Uterus (tissue), 4 donors: ENCODE data around the gene GNG8. TPM values are rescaled to one million over a fixed set of nuclear protein-coding genes. Genes with fewer than 3 reads are reported as not detected.

Experiments
- DNase-seq, 2 donors: peaks; one replicate each; pipeline ENCODE4 v3.0.0-alpha.2; 2019 to 2020
- H3K27ac ChIP-seq, 2 donors: fragments of 200-600 bp; sonication (generic); 1 replicate in 1 of 2; 2 replicates in 1 of 2; pipeline ENCODE4 v1.5.1; 2016 to 2018
- H3K27me3 ChIP-seq, 2 donors: fragments of 200-600 bp; sonication (generic); one replicate each; pipeline ENCODE4 v1.5.1; 2018 to 2019; ENCODE audit warnings: control low read depth in 1 of 2
- H3K36me3 ChIP-seq, 2 donors: fragments of 200-600 bp; sonication (generic); one replicate each; pipeline ENCODE4 v1.5.1; 2019; ENCODE audit warnings: control low read depth in 1 of 2
- H3K4me1 ChIP-seq, 2 donors: fragments of 200-600 bp; sonication (generic); one replicate each; pipeline ENCODE4 v1.5.1; 2018 to 2019; ENCODE audit warnings: control low read depth in 1 of 2
- H3K4me3 ChIP-seq, 2 donors: fragments of 200-600 bp; sonication (generic); 1 replicate in 1 of 2; 2 replicates in 1 of 2; pipeline ENCODE4 v1.5.1; 2018 to 2019; ENCODE audit warnings: mild to moderate bottlenecking in 1 of 2
- H3K9me3 ChIP-seq, 2 donors: fragments of 200-600 bp; sonication (generic); one replicate each; pipeline ENCODE4 v1.5.1; 2019; ENCODE audit warnings: control low read depth in 1 of 2
- CTCF ChIP-seq, 4 experiments: fragments of 200-600 bp in 2 of 4; fragments of 450-650 bp in 2 of 4; sonication (generic) in 2 of 4; IDR thresholded peaks; one replicate each; pipeline ENCODE4 v1.5.1; 2016 to 2019; ENCODE audit warnings: antibody characterized with exemption in 4 of 4, mild to moderate bottlenecking in 2 of 4, moderate library complexity in 1 of 4
- POLR2A ChIP-seq, 2 donors: fragments of 450-650 bp; IDR thresholded peaks; one replicate each; pipeline ENCODE4 v1.6.1; 2016; ENCODE audit warnings: antibody characterized with exemption in 2 of 2, mild to moderate bottlenecking in 1 of 2, moderate library complexity in 1 of 2
- intact Hi-C: fragments of 100-400 bp; cut with DNase I; formaldehyde crosslinking; loops from one replicate; pipeline ENCODE4 v1.15.1; 2023; ENCODE audit warnings: low total_unique reads
- total RNA-seq, 4 donors: library from RNA; depleted of rRNA in 3 of 4; stranded (reverse); fragments of >200 nt in 3 of 4; gene quantifications; one replicate each; pipeline versions ENCODE4 v1.1.0 to v1.2.4, GENCODE V29; 2014 to 2023
- donor health status: DM: yes; HTN: yes; CAD: no.

Gene GNG8
- total RNA-seq, 4 donors from 2014 or later: not detected

- TF ChIP-seq CTCF (IDR thresholded peaks at IDR 0.05) (no peak), POLR2A (IDR thresholded peaks at IDR 0.05) (no peak)
- Histone ChIP-seq H3K4me3 (no peak overlapping the region), H3K36me3 (no peaks in the 10 kb centered on the region), H3K9me3 (no peaks in the 10 kb centered on the region), H3K4me1 (peaks cover 5 to 7% of the 10 kb centered on the region in 2 donors), H3K27ac (peak overlapping the region; percentile 81 to 89), H3K27me3 (no peaks in the 10 kb centered on the region)
- DNase-seq: no peak
- intact Hi-C loops: loop anchor here (5.0 kb wide), 1 partner anchor 43 kb away; no protein-coding TSS in a partner anchor
Measured at GRCh38 chr19:46623915-46624502, 12.0 kb downstream of the GNG8 start.

GRCh38 chr19:46622118-46622446 is 13.9 kb downstream of the GNG8 start:
- DNase-seq: no peak
- no peak for TF ChIP-seq POLR2A (IDR thresholded peaks at IDR 0.05)
- no peak for TF ChIP-seq CTCF (IDR thresholded peaks at IDR 0.05)
- Histone ChIP-seq H3K9me3 (no peaks in the 10 kb centered on the region), H3K4me3 (no peak overlapping the region), H3K27ac (peak overlapping the region in 1 of 2 donors; percentile 58), H3K4me1 (peaks cover 7% of the 10 kb centered on the region in 2 donors), H3K36me3 (no peaks in the 10 kb centered on the region), H3K27me3 (no peaks in the 10 kb centered on the region)
- intact Hi-C loops: loop anchor here (5.0 kb wide), 1 partner anchor 45 kb away; no protein-coding TSS in a partner anchor

GRCh38 chr19:46621191-46622117 is 14.5 kb downstream of the GNG8 start:
- Histone ChIP-seq H3K9me3 (no peaks in the 10 kb centered on the region), H3K27me3 (no peaks in the 10 kb centered on the region), H3K27ac (peak overlapping the region; percentile 58 to 62), H3K4me3 (no peak overlapping the region), H3K36me3 (no peaks in the 10 kb centered on the region), H3K4me1 (peaks cover 7 to 12% of the 10 kb centered on the region in 2 donors)
- DNase-seq: no peak
- intact Hi-C loops: loop anchor here (5.0 kb wide), 1 partner anchor 46 kb away; no protein-coding TSS in a partner anchor
- no peak for TF ChIP-seq POLR2A (IDR thresholded peaks at IDR 0.05)
- TF ChIP-seq CTCF (IDR thresholded peaks at IDR 0.05): no peak

GRCh38 chr19:46620716-46621115 is 15.3 kb downstream of the GNG8 start:
- H3K27ac ChIP-seq: peak overlapping the region; percentile 58 to 62
- intact Hi-C loops: loop anchor here (5.0 kb wide), 1 partner anchor 47 kb away; no protein-coding TSS in a partner anchor
- H3K27me3 ChIP-seq: no peaks in the 10 kb centered on the region
- no peak for TF ChIP-seq CTCF (IDR thresholded peaks at IDR 0.05)
- TF ChIP-seq POLR2A (IDR thresholded peaks at IDR 0.05): no peak
- H3K36me3 ChIP-seq: no peaks in the 10 kb centered on the region
- H3K4me3 ChIP-seq: no peak overlapping the region
- no peak for DNase-seq
- peaks cover 7 to 12% of the 10 kb centered on the region in 2 donors for H3K4me1 ChIP-seq
- no peaks in the 10 kb centered on the region for H3K9me3 ChIP-seq

GRCh38 chr19:46620267-46620666 is 15.7 kb downstream of the GNG8 start:
- DNase-seq: no peak
- no peaks in the 10 kb centered on the region for H3K36me3 ChIP-seq
- intact Hi-C loops: loop anchor here (5.0 kb wide), 1 partner anchor 47 kb away; no protein-coding TSS in a partner anchor
- H3K27ac ChIP-seq: peak overlapping the region; percentile 58 to 62
- H3K9me3 ChIP-seq: no peaks in the 10 kb centered on the region
- H3K4me1 ChIP-seq: peaks cover 3 to 12% of the 10 kb centered on the region in 2 donors
- no peak for TF ChIP-seq CTCF (IDR thresholded peaks at IDR 0.05)
- no peak for TF ChIP-seq POLR2A (IDR thresholded peaks at IDR 0.05)
- H3K27me3 ChIP-seq: no peaks in the 10 kb centered on the region
- no peak overlapping the region for H3K4me3 ChIP-seq
